Hepatocyte (in vitro differentiated cells): ENCODE results near the gene ENSA. TPM values are rescaled to one million over a fixed set of nuclear protein-coding genes. Genes with fewer than 3 reads are reported as not detected.

Experiments
- DNase-seq: peaks from one replicate; pipeline ENCODE4 v3.0.0-alpha.2; 2016; ENCODE audit warnings: low spot score
- H2AFZ ChIP-seq: fragments of 200-600 bp; sonication (generic); 2 replicates; pipeline ENCODE4 v1.6.0; 2016; ENCODE audit warnings: antibody characterized with exemption, mild to moderate bottlenecking
- H3K27ac ChIP-seq: fragments of 200-600 bp; sonication (generic); 2 replicates; pipeline ENCODE4 v1.5.1; 2016; ENCODE audit warnings: mild to moderate bottlenecking
- H3K27me3 ChIP-seq: fragments of 200-600 bp; sonication (generic); 2 replicates; pipeline ENCODE4 v1.6.1; 2016
- H3K36me3 ChIP-seq: fragments of 200-600 bp; sonication (generic); replicated peaks from 2 replicates; pipeline ENCODE4 v1.5.1; 2016; ENCODE audit warnings: low read depth; ENCODE audit not compliant: insufficient read depth
- H3K4me1 ChIP-seq: fragments of 200-600 bp; sonication (generic); 2 replicates; pipeline ENCODE4 v1.5.1; 2016; ENCODE audit warnings: mild to moderate bottlenecking, moderate library complexity; ENCODE audit not compliant: insufficient read depth
- H3K4me2 ChIP-seq: fragments of 200-600 bp; sonication (generic); 2 replicates; pipeline ENCODE4 v1.6.0; 2016
- H3K4me3 ChIP-seq: fragments of 200-600 bp; sonication (generic); 2 replicates; pipeline ENCODE4 v1.5.1; 2016; ENCODE audit warnings: mild to moderate bottlenecking
- H3K79me2 ChIP-seq: fragments of 200-600 bp; sonication (generic); 2 replicates; pipeline ENCODE4 v1.6.0; 2017; ENCODE audit warnings: mild to moderate bottlenecking
- H3K9me2 ChIP-seq: fragments of 200-600 bp; sonication (generic); replicated peaks from 2 replicates; pipeline ENCODE4 v1.6.0; 2017; ENCODE audit warnings: mild to moderate bottlenecking; ENCODE audit not compliant: insufficient read depth
- H3K9me3 ChIP-seq: fragments of 200-600 bp; sonication (generic); 2 replicates; pipeline ENCODE4 v1.5.1; 2016; ENCODE audit warnings: low read depth, mild to moderate bottlenecking
- H4K20me1 ChIP-seq: fragments of 200-600 bp; sonication (generic); 2 replicates; pipeline ENCODE4 v1.6.0; 2016; ENCODE audit warnings: mild to moderate bottlenecking; ENCODE audit not compliant: insufficient read depth, poor library complexity, severe bottlenecking
- EZH2 ChIP-seq: fragments of 200-600 bp; sonication (generic); IDR thresholded peaks from 2 replicates; pipeline ENCODE4 v1.6.1; 2016; ENCODE audit warnings: antibody characterized with exemption, mild to moderate bottlenecking, borderline replicate concordance
- EZH2phosphoT487 ChIP-seq: fragments of 200-600 bp; sonication (generic); IDR thresholded peaks from one replicate; pipeline ENCODE4 v1.6.1; 2018; ENCODE audit warnings: antibody characterized with exemption, mild to moderate bottlenecking, low read depth, moderate library complexity; ENCODE audit not compliant: unreplicated experiment, severe bottlenecking
- WGBS: methylation state at CpG from one replicate; pipeline ENCODE4 v1.1.6; 2016; ENCODE audit warnings: low lambda C conversion rate; ENCODE audit errors: missing lambda C conversion rate; 5-methylcytosine and 5-hydroxymethylcytosine counted together
- polyA plus RNA-seq: library from polyadenylated mRNA; unstranded; fragments of >200 nt; fragmentation: Nextera tagmentation; extraction: Ambion mirVana; gene quantifications from 2 replicates; pipeline ENCODE4 v1.2.1, GENCODE V29; 2016
- total RNA-seq: library from RNA; depleted of rRNA; stranded (reverse); fragments of >200 nt; gene quantifications from 2 replicates; pipeline ENCODE4 v1.2.3, GENCODE V29; 2014
- TF ChIP-seq, protein P1 (sequence below): fragments of 200-600 bp; sonication (generic); IDR thresholded peaks from 2 replicates; pipeline ENCODE4 v1.5.1; 2016; ENCODE audit warnings: antibody characterized with exemption, mild to moderate bottlenecking; ENCODE audit not compliant: poor library complexity

ENSA gene, protein sequence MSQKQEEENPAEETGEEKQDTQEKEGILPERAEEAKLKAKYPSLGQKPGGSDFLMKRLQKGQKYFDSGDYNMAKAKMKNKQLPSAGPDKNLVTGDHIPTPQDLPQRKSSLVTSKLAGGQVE
- 101 and 148 TPM in 2 replicates for total RNA-seq
- polyA plus RNA-seq = 70.8 and 86.5 TPM in 2 replicates

DNA sequence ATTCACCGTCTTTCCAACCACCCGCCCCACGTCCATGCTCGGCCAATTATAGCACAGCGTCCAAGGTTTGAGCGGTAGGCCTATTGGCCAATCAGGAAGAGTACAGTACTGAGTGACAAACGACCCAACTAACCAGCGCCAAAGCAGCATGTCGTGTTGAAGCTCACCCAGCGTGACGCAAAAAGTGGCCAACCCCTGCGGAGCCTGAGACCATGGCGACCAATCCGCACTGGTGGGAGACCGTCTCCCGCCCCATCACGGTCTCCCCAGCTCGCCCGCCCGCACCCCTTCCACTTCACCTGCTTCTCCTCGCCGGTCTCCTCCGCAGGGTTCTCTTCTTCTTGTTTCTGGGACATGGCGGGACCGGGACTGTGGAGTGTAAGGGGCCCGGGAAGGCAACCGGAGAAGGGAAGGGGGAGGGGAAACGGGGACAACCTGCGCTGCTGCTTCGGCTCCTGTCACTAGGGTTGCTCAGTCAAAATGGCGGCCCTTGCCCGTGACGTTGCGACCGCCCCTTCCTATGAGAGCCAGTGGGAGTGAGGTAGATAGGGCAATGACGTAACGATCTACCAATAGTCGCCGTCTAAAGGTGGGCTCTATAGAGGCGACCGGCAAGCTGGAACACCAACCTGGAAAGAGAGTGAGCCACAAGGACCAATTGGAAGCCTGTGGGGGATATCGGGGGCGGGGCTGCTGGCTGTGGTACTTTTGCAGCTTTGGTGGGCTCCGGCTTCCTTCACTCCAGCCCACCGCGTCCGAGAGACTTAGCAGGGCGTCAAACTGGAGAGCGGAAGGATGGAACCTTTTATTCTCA is at the start of gene ENSA:
Gene ENSA, minus strand, starts transcription at position 498 of the 814 bp plus-strand sequence. Its CDS starts 142 bp downstream, at position 356.
- Histone ChIP-seq H3K79me2 (peaks cover 39% of the 10 kb centered on the region), H2AFZ (peak within 1 kb of the TSS; percentile 57), H3K36me3 (peaks cover 3% of the 10 kb centered on the region), H3K9me3 (no peaks in the 10 kb centered on the region), H3K4me3 (peak within 1 kb of the TSS; percentile 52), H3K27ac (peak within 1 kb of the TSS; percentile 95), H3K4me2 (peak within 1 kb of the TSS; percentile 84), H3K4me1 (peaks cover 10% of the 10 kb centered on the region), H4K20me1 (peaks cover 11% of the 10 kb centered on the region), H3K27me3 (no peaks in the 10 kb centered on the region), H3K9me2 (no peaks in the 10 kb centered on the region)
- TF ChIP-seq, protein P1, sequence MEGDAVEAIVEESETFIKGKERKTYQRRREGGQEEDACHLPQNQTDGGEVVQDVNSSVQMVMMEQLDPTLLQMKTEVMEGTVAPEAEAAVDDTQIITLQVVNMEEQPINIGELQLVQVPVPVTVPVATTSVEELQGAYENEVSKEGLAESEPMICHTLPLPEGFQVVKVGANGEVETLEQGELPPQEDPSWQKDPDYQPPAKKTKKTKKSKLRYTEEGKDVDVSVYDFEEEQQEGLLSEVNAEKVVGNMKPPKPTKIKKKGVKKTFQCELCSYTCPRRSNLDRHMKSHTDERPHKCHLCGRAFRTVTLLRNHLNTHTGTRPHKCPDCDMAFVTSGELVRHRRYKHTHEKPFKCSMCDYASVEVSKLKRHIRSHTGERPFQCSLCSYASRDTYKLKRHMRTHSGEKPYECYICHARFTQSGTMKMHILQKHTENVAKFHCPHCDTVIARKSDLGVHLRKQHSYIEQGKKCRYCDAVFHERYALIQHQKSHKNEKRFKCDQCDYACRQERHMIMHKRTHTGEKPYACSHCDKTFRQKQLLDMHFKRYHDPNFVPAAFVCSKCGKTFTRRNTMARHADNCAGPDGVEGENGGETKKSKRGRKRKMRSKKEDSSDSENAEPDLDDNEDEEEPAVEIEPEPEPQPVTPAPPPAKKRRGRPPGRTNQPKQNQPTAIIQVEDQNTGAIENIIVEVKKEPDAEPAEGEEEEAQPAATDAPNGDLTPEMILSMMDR = no peak
- TF ChIP-seq EZH2 (no peak), EZH2phosphoT487 (no peak)
- peak; percentile 99 for DNase-seq
- WGBS = under 1% methylated on average over 44 of the region's 49 CpGs

DNA sequence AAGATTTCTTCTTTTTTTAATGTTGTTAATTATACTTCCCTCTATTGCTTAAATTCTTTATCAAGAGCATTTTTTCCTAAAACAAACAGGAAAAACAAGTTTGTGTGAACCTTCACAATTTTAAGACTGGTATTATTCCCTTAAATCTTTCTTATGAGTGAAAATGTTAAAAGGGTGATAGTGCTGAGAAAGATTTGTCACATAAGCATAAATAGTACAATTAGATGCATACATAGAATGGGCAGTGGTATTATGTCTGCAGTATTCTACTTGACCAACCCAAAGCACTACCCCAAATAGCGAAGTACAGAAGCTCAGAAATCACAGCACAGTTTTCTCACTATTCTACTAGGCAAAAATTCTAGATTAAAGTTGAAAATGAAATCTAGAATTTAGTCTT is 49.6 kb upstream of the ENSA start:
- Histone ChIP-seq H3K9me3 (no peaks in the 10 kb centered on the region), H3K36me3 (no peaks in the 10 kb centered on the region), H3K4me3 (no peak overlapping the region), H3K79me2 (peaks cover 34% of the 10 kb centered on the region), H4K20me1 (peaks cover 2% of the 10 kb centered on the region), H3K9me2 (no peaks in the 10 kb centered on the region), H2AFZ (no peak overlapping the region), H3K27me3 (no peaks in the 10 kb centered on the region), H3K4me1 (no peaks in the 10 kb centered on the region), H3K27ac (no peak overlapping the region), H3K4me2 (no peak overlapping the region)
- no peak for DNase-seq
- 100% methylated on average over 1 of the region's 1 CpG for WGBS
- TF ChIP-seq EZH2 (no peak), EZH2phosphoT487 (no peak)
- TF ChIP-seq, protein P1 = no peak

DNA sequence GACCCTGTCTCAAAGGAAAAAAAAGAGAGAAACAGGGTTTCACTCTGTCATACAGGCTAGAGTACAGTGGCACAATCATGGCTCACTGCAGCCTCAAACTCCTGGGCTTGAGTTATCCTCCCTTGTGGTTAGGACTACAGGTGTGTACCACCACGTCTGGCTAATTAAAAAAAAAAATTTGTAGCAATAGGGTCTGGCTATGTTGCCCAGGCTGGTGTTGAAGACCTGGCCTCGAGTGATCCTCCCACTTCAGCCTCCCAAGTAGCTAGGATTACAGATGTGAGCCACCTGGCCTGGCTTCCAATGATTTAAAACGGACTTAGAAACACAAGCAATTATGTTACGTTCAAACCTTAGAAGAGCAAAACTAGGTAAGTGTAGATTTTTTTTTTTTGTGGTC is 45.5 kb upstream of the ENSA start:
- Histone ChIP-seq H3K27ac (no peak overlapping the region), H4K20me1 (peaks cover 2% of the 10 kb centered on the region), H3K27me3 (no peaks in the 10 kb centered on the region), H3K36me3 (no peaks in the 10 kb centered on the region), H3K79me2 (peaks cover 37% of the 10 kb centered on the region), H3K9me3 (no peaks in the 10 kb centered on the region), H3K4me2 (no peak overlapping the region), H3K4me3 (no peak overlapping the region), H3K9me2 (no peaks in the 10 kb centered on the region), H3K4me1 (no peaks in the 10 kb centered on the region), H2AFZ (no peak overlapping the region)
- no peak for DNase-seq
- no peak for TF ChIP-seq EZH2
- TF ChIP-seq, protein P1 = no peak
- no peak for TF ChIP-seq EZH2phosphoT487
- 99% methylated on average over 4 of the region's 4 CpGs for WGBS
